Measurements from ENCODE around the gene TCERG1L.
A peak's percentile ranks its signal among the peaks of the same experiment; 100 is the strongest.

The TCERG1L gene

GRCh38 chr10:131094527-131095312 is 216.8 kb downstream of the TCERG1L start:
- peak; percentile 14 for DNase-seq (ENCODE audit: low read depth, low spot score)
- peak overlapping the region; percentile 54 for H3K27ac ChIP-seq

- DNase-seq (ENCODE audit: low read depth, low spot score): no peak
- H3K27ac ChIP-seq: peak overlapping the region; percentile 54
These were observed 217.6 kb downstream of the TCERG1L start for GRCh38 chr10:131093795-131094366.

- DNase-seq (ENCODE audit: low read depth, low spot score): no peak
- H3K27ac ChIP-seq: no peak overlapping the region
These were observed 218.2 kb downstream of the TCERG1L start for GRCh38 chr10:131093346-131093745.

- no peak for DNase-seq (ENCODE audit: low read depth, low spot score)
These were observed 218.6 kb downstream of the TCERG1L start for GRCh38 chr10:131092876-131093275.

GRCh38 chr10:131092386-131092785 is 219.1 kb downstream of the TCERG1L start:
- H3K27ac ChIP-seq: no peak overlapping the region
- no peak for DNase-seq (ENCODE audit: low read depth, low spot score)

More at GRCh38 chr10:131092876-131093275, 218.6 kb downstream of the TCERG1L start:
- no peak overlapping the region for H3K27ac ChIP-seq

- no peak for DNase-seq (ENCODE audit: low read depth, low spot score)
- no peak overlapping the region for H3K27ac ChIP-seq
These were observed 219.8 kb downstream of the TCERG1L start for GRCh38 chr10:131091682-131092081.

- DNase-seq (ENCODE audit: low read depth, low spot score): no peak
- H3K27ac ChIP-seq: no peak overlapping the region
These were observed 220.5 kb downstream of the TCERG1L start for GRCh38 chr10:131090761-131091661.

GRCh38 chr10:131089861-131090260 is 221.7 kb downstream of the TCERG1L start:
- DNase-seq (ENCODE audit: low read depth, low spot score): no peak
- no peak overlapping the region for H3K27ac ChIP-seq

- no peak for DNase-seq (ENCODE audit: low read depth, low spot score)
- no peak overlapping the region for H3K27ac ChIP-seq
These were observed 222.4 kb downstream of the TCERG1L start for GRCh38 chr10:131089150-131089549.

GRCh38 chr10:131088619-131089018 is 222.9 kb downstream of the TCERG1L start:
- no peak overlapping the region for H3K27ac ChIP-seq
- DNase-seq (ENCODE audit: low read depth, low spot score): no peak

- no peak overlapping the region for H3K27ac ChIP-seq
- no peak for DNase-seq (ENCODE audit: low read depth, low spot score)
These were observed 223.9 kb downstream of the TCERG1L start for GRCh38 chr10:131087464-131088215.

- no peak for DNase-seq (ENCODE audit: low read depth, low spot score)
- no peak overlapping the region for H3K27ac ChIP-seq
These were observed 225.0 kb downstream of the TCERG1L start for GRCh38 chr10:131086511-131086910.

- no peak overlapping the region for H3K27ac ChIP-seq
- DNase-seq (ENCODE audit: low read depth, low spot score): no peak
These were observed 225.4 kb downstream of the TCERG1L start for GRCh38 chr10:131086094-131086493.

- DNase-seq (ENCODE audit: low read depth, low spot score): no peak
These were observed 226.2 kb downstream of the TCERG1L start for GRCh38 chr10:131085091-131085860.

GRCh38 chr10:131084791-131085090 is 226.8 kb downstream of the TCERG1L start:
- no peak overlapping the region for H3K27ac ChIP-seq
- DNase-seq (ENCODE audit: low read depth, low spot score): no peak

More at GRCh38 chr10:131085091-131085860, 226.2 kb downstream of the TCERG1L start:
- H3K27ac ChIP-seq: no peak overlapping the region

GRCh38 chr10:131083915-131084790 is 227.4 kb downstream of the TCERG1L start:
- no peak overlapping the region for H3K27ac ChIP-seq
- DNase-seq (ENCODE audit: low read depth, low spot score): no peak

- no peak overlapping the region for H3K27ac ChIP-seq
- no peak for DNase-seq (ENCODE audit: low read depth, low spot score)
These were observed 228.5 kb downstream of the TCERG1L start for GRCh38 chr10:131082991-131083481.

- no peak for DNase-seq (ENCODE audit: low read depth, low spot score)
- H3K27ac ChIP-seq: no peak overlapping the region
These were observed 229.2 kb downstream of the TCERG1L start for GRCh38 chr10:131082201-131082850.

All from epithelial cell of prostate (primary cell).